ENCODE data around the gene LDLRAD3. TPM values are rescaled to one million over a fixed set of nuclear protein-coding genes. Genes with fewer than 3 reads are reported as not detected.

Gene LDLRAD3
- total RNA-seq, 1 experiment from 2014 or later = 28.1 TPM

DNA sequence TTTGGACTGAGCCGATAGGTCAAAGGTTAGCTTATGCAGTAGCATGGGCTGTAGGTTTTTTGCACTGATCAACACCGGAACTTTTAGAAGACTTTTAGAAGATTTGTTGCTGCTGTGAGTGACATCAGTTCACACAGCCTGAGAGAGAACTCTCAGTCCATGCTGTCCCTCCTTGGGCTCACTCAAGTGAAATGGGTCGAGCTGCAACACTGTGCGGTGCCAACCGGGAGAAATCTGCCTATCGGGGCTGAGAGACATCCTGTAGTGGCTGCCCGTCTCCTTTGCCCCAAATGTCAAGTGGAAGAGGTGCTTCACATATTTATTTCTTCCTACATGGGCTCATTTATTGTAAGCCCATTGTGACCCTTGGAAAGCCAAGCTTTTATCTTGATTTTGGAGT, 170.2 kb downstream of the LDLRAD3 start:
- H3K36me3 ChIP-seq (ENCODE audit: control insufficient read depth, insufficient read depth, low read length) = no peaks in the 10 kb centered on the region
- no peak overlapping the region for H3K4me3 ChIP-seq (ENCODE audit: low read depth in 2 of 2, low read length in 2 of 2)
- intact Hi-C loops (cut with micrococcal nuclease; ENCODE audit: unreplicated experiment) = no loop called here
- DNase-seq (ENCODE audit: low read depth, low spot score) = no peak
- ChIA-PET CTCF (no interaction called here), POLR2A (no interaction called here)
- H3K9me3 ChIP-seq (ENCODE audit: control insufficient read depth, insufficient read depth, low read depth, low read length) = peaks cover 10% of the 10 kb centered on the region; the same call in 1 of the 2 replicates
- no peak for TF ChIP-seq POLR2AphosphoS5 (IDR thresholded peaks at IDR 0.05; ENCODE audit: low read depth, low read length)
- TF ChIP-seq TCF7L2 (IDR thresholded peaks at IDR 0.05; ENCODE audit: low read depth, low read length) = no peak
- TF ChIP-seq, protein P1, sequence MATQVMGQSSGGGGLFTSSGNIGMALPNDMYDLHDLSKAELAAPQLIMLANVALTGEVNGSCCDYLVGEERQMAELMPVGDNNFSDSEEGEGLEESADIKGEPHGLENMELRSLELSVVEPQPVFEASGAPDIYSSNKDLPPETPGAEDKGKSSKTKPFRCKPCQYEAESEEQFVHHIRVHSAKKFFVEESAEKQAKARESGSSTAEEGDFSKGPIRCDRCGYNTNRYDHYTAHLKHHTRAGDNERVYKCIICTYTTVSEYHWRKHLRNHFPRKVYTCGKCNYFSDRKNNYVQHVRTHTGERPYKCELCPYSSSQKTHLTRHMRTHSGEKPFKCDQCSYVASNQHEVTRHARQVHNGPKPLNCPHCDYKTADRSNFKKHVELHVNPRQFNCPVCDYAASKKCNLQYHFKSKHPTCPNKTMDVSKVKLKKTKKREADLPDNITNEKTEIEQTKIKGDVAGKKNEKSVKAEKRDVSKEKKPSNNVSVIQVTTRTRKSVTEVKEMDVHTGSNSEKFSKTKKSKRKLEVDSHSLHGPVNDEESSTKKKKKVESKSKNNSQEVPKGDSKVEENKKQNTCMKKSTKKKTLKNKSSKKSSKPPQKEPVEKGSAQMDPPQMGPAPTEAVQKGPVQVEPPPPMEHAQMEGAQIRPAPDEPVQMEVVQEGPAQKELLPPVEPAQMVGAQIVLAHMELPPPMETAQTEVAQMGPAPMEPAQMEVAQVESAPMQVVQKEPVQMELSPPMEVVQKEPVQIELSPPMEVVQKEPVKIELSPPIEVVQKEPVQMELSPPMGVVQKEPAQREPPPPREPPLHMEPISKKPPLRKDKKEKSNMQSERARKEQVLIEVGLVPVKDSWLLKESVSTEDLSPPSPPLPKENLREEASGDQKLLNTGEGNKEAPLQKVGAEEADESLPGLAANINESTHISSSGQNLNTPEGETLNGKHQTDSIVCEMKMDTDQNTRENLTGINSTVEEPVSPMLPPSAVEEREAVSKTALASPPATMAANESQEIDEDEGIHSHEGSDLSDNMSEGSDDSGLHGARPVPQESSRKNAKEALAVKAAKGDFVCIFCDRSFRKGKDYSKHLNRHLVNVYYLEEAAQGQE (IDR thresholded peaks at IDR 0.05; ENCODE audit: insufficient read depth in 1 of 2, low read depth in 2 of 2, low read length in 1 of 2) = no peak
- TF ChIP-seq, protein P2, sequence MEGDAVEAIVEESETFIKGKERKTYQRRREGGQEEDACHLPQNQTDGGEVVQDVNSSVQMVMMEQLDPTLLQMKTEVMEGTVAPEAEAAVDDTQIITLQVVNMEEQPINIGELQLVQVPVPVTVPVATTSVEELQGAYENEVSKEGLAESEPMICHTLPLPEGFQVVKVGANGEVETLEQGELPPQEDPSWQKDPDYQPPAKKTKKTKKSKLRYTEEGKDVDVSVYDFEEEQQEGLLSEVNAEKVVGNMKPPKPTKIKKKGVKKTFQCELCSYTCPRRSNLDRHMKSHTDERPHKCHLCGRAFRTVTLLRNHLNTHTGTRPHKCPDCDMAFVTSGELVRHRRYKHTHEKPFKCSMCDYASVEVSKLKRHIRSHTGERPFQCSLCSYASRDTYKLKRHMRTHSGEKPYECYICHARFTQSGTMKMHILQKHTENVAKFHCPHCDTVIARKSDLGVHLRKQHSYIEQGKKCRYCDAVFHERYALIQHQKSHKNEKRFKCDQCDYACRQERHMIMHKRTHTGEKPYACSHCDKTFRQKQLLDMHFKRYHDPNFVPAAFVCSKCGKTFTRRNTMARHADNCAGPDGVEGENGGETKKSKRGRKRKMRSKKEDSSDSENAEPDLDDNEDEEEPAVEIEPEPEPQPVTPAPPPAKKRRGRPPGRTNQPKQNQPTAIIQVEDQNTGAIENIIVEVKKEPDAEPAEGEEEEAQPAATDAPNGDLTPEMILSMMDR (IDR thresholded peaks at IDR 0.05) = no peak
- no peak for TF ChIP-seq SIN3A (IDR thresholded peaks at IDR 0.05; ENCODE audit: borderline replicate concordance, insufficient read depth, low read depth, low read length)
- H3K4me1 ChIP-seq (ENCODE audit: control insufficient read depth, insufficient read depth, low read length) = 0 out of 2 replicates have a peak, but pooled peaks cover 4% of the 10 kb centered on the region
- no peaks in the 10 kb centered on the region for H3K27me3 ChIP-seq (ENCODE audit: control insufficient read depth, insufficient read depth, low read length)
- ATAC-seq = no peak
- in situ Hi-C loops (cut with HindIII; ENCODE audit: low pct_unique_long_range_greater_than_20kb, low sequenced_read_pairs) = no loop called here
- no peak overlapping the region for H3K27ac ChIP-seq (ENCODE audit: low read length)
- no TSS peak for BruUV-seq (replicated peaks)

- intact Hi-C loops (cut with micrococcal nuclease; ENCODE audit: unreplicated experiment) = no loop called here
- ATAC-seq = no peak
- H3K4me1 ChIP-seq (ENCODE audit: control insufficient read depth, insufficient read depth, low read length) = 0 out of 2 replicates have a peak, but pooled peaks cover under 1% of the 10 kb centered on the region
- peaks cover 10% of the 10 kb centered on the region; the same call in 1 of the 2 replicates for H3K9me3 ChIP-seq (ENCODE audit: control insufficient read depth, insufficient read depth, low read depth, low read length)
- POLR2A ChIA-PET = no interaction called here
- no peaks in the 10 kb centered on the region for H3K27me3 ChIP-seq (ENCODE audit: control insufficient read depth, insufficient read depth, low read length)
- CTCF ChIA-PET = no interaction called here
- H3K36me3 ChIP-seq (ENCODE audit: control insufficient read depth, insufficient read depth, low read length) = no peaks in the 10 kb centered on the region
- no peak overlapping the region for H3K27ac ChIP-seq (ENCODE audit: low read length)
- BruUV-seq (replicated peaks) = no TSS peak
- in situ Hi-C loops (cut with HindIII; ENCODE audit: low pct_unique_long_range_greater_than_20kb, low sequenced_read_pairs) = no loop called here
- TF ChIP-seq SIN3A (IDR thresholded peaks at IDR 0.05; ENCODE audit: borderline replicate concordance, insufficient read depth, low read depth, low read length) (no peak), TCF7L2 (IDR thresholded peaks at IDR 0.05; ENCODE audit: low read depth, low read length) (no peak)
- TF ChIP-seq, protein P2 (IDR thresholded peaks at IDR 0.05) = no peak
- DNase-seq (ENCODE audit: low read depth, low spot score) = no peak
- H3K4me3 ChIP-seq (ENCODE audit: low read depth in 2 of 2, low read length in 2 of 2) = no peak overlapping the region
Measured at GRCh38 chr11:36115378-36115801, 171.5 kb downstream of the LDLRAD3 start.

Data from Panc1 (cell line).